ENCODE results near the gene TTC3.

Gene TTC3

DNA sequence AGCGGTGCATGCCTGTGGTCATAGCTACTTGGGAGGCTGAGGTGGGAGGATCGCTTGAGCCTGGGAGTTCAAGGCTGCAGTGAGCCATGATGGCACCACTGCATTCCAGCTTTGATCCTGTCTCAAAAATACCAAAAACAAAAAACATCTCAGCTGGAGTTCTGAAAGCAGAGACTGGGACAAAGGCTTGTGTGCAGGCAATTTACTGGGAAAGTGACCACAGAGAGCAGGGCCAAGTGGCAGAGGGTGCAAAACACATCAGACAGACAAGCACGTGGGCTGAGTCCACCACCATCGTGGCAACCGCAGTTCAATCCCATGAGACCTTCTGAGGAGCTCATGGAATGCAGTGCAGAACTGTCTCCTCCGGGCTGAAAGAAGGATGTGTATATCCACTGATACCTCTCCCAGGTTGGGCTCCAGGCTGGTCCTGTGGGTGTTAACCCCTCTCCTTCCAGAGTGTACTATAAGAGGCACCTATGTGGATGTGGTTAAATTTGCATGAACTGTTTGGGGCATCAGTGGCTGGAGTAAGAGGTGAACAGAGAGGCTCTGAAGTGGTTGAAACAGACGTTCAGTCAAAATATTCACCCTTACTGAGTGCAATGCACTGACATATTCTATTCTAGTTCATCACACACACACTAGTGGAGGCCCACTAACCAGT lies 11.0 kb upstream of the TTC3 start:
- DNase-seq (ENCODE audit: low spot score) = no peak

DNA sequence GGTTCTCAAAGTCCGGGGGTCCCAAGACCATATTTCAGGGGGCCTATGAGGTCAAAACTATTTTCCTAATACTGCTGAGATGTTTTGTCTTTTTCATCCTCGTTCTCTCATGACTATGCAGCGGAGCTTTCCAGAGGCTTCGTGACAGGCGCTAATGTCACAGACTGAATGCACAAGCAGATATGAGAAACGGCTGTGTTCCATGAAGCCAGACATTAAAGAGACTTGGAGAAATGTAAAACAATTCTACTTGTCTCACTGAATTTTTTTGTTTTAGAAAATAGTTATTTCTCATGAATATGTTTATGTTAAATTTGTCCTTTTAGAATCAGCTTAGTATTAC lies 10.5 kb upstream of the TTC3 start:
- no peak for DNase-seq (ENCODE audit: low spot score)

DNA sequence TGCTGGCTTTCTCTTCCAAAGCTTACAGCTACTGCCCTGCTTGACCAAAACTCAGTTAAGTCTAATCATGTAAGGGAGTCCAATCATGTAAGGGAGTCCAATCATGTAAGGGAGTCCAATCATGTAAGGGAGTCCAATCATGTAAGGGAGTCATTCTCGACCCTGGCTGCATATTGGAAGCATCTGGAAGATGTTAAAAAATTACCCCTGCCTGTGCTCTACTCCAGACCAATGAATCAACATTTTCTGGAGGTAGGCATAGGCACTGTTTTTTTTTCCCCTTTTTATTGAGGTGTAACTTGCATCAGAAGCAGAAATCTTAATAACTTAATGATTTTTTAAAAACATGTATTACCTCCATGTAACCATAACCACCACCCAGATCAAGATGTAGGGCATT lies 9.6 kb upstream of the TTC3 start:
- no peak for DNase-seq (ENCODE audit: low spot score)

DNA sequence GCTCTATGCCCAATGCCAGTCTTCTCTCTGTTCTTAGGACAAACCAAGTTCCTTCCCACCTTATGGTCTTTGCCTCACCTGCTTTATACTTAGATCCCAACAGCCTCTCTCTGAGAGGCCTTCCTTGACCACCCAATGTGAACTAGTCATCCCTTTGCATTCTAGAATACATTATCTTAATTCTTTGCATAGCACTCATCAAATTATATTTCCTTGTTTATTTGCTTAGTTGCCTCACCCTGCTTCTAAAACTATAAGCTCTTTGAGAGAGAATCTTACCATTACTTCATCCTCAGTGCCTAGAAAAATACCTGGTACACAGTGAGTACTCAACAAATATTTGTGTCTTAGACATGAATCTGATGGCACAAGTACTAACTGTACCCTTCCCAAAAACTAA lies 8.2 kb upstream of the TTC3 start:
- no peak for DNase-seq (ENCODE audit: low spot score)

DNA sequence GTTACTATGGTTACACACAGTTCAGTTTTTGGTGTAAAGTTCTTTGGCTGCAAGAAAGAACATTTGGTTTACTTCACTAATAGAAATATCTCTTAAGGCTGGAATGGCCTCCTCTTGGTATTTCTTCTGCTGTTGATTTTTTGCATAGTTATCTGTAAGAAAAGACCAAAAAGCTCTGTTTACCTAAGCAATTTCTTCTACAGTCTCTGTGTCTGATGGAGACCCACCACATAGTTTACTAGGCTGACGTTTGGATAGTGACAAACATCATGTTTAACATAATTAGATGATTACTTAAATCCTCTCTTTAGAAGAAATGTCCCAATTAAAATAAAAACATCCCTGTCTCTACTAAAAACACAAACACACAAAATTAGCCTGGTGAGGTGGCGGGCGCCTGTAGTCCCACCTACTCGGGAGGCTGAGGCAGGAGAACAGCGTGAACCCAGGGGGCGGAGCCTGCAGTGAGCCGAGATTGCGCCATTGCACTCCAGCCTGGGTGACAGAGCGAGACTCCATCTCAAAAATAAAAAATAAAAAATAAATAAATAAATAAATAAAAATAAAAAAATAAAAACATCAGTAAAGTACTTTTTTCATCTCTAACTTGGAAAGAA lies 7.4 kb upstream of the TTC3 start:
- DNase-seq (ENCODE audit: low spot score) = no peak

- DNase-seq (ENCODE audit: low spot score) = no peak
These were observed 1.3 kb upstream of the TTC3 start for GRCh38 chr21:37071561-37072273.

DNA sequence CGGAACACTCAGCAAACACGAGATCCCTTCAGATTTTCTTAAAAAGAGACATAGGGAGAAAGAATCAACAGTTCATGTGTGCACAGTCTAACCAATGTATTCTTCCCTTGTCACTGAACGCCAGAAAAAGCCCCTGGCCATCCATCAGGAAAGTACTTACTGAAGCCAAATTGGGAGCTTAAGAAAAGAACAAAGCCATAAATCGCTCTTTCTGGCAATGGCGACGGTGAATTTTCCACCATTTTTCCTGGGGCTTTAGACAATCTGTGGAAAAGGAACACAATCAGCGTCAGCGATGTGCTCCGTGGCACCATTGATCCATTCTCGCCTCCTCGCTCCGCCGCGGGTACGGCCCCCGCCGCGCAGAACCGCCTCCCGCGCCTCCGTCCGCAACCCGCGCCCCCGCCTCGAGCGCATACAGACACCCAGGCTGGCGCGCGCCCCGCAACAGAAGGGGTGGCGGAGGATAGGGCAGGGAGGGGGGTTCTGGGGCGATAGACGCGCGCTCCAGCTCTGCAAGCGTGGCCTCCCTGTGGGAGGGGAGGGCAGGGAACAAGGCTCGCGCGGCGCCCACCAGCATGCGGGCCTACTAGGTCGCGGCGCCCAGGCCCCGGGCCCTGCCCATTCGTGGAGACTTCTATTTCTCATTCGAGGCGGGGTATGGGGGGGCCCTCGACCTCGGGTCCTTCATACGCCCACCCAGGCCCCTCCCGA lies 623 bp upstream of the TTC3 start:
- peak; percentile 71 for DNase-seq (ENCODE audit: low spot score)

- DNase-seq (ENCODE audit: low spot score) = peak; percentile 62
These were observed 553 bp downstream of the TTC3 start for GRCh38 chr21:37073417-37074196.

DNA sequence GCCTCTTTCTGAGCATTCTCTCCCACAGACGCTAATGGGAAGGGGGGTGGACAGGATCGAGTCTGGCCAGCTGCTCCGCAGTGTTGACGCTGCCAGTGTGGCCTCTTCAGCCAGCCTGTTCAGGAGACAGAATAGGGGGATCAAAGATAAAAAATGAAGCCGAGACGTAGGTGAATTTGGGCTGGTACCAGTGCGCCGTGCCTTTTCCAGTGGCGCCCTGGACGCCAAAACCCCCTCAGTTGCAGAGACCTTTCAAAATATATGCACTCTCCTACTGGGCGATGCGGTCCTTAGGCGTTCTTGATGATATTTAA lies 1.1 kb downstream of the TTC3 start:
- DNase-seq (ENCODE audit: low spot score) = no peak

DNA sequence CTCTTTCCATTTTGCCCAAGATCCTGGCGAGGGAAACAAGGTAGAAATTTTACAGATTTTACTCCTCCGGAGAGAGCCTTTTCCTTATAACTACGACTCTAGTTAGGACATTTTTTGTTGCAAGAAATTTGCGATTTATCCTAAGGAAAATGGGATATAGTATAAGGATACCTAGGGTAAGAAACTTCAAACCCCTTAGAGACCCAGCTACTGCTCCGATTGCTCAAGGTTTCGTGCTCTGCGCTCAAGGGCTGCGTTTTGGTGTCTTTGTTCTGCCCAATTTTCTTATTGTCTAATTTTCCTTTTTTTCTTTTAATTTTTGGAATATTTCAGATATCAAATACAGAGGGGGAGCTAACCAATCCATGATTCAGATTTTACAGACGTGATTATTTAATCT lies 1.5 kb downstream of the TTC3 start:
- no peak for DNase-seq (ENCODE audit: low spot score)

DNA sequence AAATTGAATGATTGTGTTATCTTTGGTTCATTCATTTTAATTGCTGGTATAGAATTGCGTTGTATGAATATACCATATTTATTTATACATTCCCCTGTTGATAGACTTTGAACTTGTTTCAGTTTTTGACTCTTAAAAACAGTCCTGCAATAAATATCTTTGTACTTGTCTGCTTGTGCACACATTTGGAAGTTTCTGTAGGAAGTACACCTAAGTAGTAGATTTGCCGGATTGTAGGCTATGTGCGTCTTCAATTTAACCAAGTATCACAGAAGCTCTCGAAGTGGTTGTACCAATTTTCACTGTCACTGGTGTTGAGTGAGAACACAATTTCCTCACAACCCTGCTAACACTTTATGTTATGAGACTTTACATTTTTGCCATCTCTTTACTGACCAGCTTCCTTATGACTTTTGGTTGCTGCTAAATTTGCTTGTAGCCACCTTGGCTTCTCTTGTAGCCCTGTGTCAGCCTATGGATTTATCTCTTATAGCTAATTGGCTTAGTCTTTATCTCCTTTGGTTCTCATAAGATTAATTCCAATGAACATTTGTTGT lies 2.2 kb downstream of the TTC3 start:
- DNase-seq (ENCODE audit: low spot score) = no peak

DNA sequence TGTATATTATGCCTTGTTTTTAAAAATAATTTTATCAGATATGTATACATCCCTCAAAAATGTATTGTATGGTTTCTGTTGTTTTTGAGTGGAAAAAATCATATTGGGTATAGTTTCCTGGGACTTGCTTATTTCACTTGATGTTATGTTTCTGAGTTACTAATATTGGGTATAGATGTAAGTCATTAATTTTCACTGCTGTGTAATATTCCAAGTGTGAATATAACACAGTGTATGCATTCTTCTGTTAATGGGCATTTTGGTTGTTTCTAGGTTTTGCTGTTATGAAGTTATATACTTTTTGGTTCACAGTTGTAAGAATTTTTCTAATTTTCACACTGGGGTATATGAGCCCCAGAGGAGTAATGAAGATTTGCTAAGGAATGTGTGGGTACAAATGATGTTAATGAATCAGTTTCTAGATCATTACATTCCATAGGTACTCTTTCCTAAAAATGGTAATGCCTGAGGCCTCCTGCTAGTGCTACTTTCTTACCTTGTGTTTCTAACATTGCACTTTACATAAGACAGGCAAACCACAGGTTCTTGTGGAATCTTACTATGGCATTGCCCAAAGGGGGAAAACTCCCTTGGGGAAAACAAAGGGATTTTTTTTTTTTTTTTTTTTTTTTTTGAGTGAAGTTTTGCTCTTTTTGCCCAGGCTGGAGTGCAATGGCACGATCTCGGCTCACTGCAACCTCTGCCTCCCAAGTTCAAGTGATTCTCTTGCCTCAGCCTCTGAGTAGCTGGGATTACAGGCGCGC lies 3.2 kb downstream of the TTC3 start:
- DNase-seq (ENCODE audit: low spot score) = no peak

DNA sequence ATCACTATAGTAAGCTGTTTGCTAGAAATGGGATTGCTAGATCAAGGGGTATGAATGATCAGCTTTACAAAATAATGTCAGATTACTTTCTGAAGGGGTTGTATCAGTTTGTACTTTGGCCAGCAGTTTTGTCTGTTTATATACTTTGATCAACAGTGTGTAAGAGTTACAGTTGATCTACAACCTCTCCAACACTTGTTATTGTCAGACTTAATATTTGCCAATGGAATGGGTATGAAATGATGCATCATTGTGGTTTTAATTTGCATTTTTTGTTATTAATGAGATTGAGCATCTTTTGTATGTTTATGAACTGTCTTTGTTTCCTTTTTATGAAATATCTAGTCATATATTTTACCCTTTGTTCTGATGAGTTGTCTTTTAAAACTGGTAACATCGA lies 4.3 kb downstream of the TTC3 start:
- DNase-seq (ENCODE audit: low spot score) = no peak

- no peak for DNase-seq (ENCODE audit: low spot score)
These were observed 6.3 kb downstream of the TTC3 start for GRCh38 chr21:37079211-37079824.

DNA sequence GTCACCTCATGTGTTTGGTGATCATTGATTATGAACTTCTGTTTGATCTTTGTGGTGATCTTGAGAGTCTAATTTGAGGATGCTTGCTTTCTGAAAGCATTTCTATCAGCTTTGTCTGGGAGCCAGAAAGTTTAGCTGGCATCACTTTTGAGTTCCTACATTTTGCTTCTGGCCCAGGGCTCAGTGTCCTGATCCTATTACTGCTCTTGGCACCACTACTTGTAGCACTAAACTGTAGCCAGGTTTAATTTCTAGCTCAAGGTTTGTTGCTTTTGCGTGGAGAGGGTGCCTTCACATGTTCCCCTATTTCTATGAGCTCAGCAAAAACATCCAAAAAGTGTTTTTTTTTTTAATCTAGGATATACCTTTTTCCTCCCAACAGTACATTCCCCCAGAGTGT lies 9.3 kb downstream of the TTC3 start:
- no peak for DNase-seq (ENCODE audit: low spot score)

DNA sequence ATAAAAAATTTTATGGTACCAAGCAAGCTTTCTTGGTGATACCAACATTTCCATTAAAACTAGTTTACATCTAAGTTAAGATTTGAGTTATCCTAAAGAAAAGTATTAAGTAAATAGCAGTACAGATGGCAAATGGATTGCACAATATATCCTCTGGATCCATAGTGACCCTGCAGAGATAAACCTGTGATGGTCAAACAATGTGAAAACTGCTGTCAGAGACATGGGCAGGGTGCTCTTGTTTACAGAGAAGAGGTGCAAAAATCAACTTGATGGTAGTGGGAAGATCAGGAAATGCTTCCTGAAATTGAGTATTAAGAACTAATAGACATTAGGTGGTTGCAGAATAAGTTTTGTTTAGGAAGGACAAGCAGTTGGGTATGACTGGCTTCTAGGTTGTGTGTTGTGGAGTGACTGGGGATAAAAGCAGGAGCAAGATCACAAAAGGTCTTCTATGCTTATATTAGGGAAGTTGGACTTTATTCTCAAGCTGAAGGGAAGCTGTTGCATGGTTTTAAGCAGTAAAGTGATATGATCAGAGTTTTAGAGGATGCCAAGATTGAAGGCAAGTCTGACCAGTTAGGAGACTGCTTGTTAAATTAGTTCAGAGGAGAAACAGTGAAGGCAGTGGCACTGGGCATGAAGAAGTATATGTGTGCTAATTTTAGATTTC lies 9.9 kb downstream of the TTC3 start:
- DNase-seq (ENCODE audit: low spot score) = no peak

DNA sequence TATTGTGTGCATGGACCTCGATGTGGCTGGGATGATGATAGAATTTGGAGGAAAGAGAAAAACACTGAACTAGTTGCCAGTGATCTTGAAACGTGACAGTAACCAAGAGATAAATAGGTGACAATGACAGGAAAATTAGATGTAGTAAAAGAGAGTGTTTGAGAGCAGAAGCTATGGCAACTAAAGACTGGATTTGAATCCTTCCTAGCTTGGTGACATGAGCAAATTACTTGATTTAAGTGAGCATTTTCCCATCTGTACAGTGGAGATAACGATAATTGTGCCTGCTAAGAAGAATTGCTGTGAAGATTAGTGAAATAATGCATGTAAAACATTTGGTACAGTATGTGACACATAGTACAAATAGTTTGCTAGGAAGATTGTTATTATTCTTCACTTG lies 12.7 kb downstream of the TTC3 start:
- DNase-seq (ENCODE audit: low spot score) = no peak

DNA sequence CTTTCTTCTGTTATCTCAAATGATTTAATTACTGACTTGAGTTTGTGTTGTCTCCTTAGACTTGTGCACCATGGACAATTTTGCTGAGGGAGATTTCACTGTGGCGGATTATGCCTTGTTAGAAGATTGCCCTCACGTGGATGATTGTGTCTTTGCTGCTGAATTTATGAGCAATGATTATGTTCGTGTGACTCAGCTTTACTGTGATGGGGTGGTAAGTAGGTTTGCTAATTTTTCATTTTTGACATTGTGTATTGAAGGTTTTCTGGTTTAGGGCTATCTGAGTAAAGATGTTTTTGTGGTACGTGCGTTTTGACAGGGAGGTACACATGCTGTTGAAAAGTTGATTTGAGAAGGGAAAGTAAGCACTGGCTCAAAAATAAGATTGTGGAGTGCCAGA lies 14.1 kb downstream of the TTC3 start:
- DNase-seq (ENCODE audit: low spot score) = no peak

- DNase-seq (ENCODE audit: low spot score) = no peak
These were observed 15.2 kb downstream of the TTC3 start for GRCh38 chr21:37088186-37088735.

- DNase-seq (ENCODE audit: low spot score) = no peak
These were observed 20.9 kb downstream of the TTC3 start for GRCh38 chr21:37093977-37094376.
